ENCODE measurements around the gene DSE.

The DSE gene

DNA sequence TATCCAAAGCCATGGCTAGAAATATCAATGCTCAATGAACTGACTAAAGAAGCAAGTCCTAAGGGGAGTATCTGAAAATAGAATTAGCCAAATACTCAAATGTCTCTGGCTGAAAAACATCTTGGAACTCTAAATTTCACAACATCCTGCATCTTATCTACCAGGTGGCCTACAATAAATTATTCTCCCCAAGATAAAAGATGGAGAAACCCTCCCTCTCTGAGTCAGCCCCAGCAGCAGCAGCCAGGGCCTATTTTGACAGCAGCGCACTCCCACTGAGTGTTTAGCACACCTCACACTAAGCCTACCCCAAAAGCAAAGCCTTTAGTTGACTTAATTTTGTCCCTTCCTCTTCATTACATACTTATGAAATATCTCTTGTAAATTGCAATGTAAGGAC is 96.3 kb downstream of the DSE start:
- Histone ChIP-seq H3K79me2 (ENCODE audit: insufficient read depth, low read length) (no peaks in the 10 kb centered on the region), H3K4me1 (ENCODE audit: insufficient read depth, low read length) (peaks cover 10% of the 10 kb centered on the region), H3K36me3 (ENCODE audit: insufficient read depth, low read length) (no peaks in the 10 kb centered on the region), H3K9me3 (ENCODE audit: insufficient read depth, low read length, severe bottlenecking) (no peaks in the 10 kb centered on the region), H3K4me3 (ENCODE audit: low read depth in 1 of 2, low read length in 2 of 2) (no peak overlapping the region), H3K27ac (ENCODE audit: low read length) (no peak overlapping the region), H3K4me2 (ENCODE audit: insufficient read depth, low read length) (no peak overlapping the region), H3K27me3 (ENCODE audit: insufficient read depth, low read length, poor library complexity) (no peaks in the 10 kb centered on the region), H4K20me1 (ENCODE audit: insufficient read depth, low read length) (no peaks in the 10 kb centered on the region), H2AFZ (ENCODE audit: low read depth, low read length) (no peak overlapping the region), H3K9ac (ENCODE audit: low read depth, low read length) (no peak overlapping the region)
- ATAC-seq (ENCODE audit: insufficient read depth, low read depth) = no peak
- no peak for DNase-seq
- TF ChIP-seq, protein P1, sequence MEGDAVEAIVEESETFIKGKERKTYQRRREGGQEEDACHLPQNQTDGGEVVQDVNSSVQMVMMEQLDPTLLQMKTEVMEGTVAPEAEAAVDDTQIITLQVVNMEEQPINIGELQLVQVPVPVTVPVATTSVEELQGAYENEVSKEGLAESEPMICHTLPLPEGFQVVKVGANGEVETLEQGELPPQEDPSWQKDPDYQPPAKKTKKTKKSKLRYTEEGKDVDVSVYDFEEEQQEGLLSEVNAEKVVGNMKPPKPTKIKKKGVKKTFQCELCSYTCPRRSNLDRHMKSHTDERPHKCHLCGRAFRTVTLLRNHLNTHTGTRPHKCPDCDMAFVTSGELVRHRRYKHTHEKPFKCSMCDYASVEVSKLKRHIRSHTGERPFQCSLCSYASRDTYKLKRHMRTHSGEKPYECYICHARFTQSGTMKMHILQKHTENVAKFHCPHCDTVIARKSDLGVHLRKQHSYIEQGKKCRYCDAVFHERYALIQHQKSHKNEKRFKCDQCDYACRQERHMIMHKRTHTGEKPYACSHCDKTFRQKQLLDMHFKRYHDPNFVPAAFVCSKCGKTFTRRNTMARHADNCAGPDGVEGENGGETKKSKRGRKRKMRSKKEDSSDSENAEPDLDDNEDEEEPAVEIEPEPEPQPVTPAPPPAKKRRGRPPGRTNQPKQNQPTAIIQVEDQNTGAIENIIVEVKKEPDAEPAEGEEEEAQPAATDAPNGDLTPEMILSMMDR (IDR thresholded peaks at IDR 0.05; ENCODE audit: borderline replicate concordance, extremely low read depth, low read length, poor library complexity, severe bottlenecking) = no peak
- TF ChIP-seq EZH2 (IDR thresholded peaks at IDR 0.05; ENCODE audit: borderline replicate concordance, low read depth, low read length, severe bottlenecking) = no peak

DNA sequence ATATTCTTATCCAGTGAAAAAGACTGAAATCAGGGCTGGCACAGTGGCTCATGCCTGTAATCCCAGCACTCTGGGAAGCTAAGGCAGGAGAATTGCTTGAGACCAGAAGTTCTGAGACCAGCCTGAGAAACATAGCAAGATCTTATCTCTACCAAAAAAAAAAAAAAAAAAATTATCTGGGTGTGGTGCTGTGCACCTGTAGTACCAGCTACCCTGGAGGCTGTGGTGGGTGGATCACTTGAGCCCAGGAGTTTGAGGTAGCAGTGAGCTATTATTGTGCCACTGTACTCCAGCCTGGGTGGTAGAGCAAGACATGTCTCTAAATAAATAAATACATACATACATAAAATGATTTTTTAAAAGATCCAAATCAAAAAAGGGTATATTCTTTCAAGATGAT is 96.8 kb downstream of the DSE start:
- TF ChIP-seq, protein P1 (IDR thresholded peaks at IDR 0.05; ENCODE audit: borderline replicate concordance, extremely low read depth, low read length, poor library complexity, severe bottlenecking) = no peak
- no peak for TF ChIP-seq EZH2 (IDR thresholded peaks at IDR 0.05; ENCODE audit: borderline replicate concordance, low read depth, low read length, severe bottlenecking)
- DNase-seq (no peak), ATAC-seq (ENCODE audit: insufficient read depth, low read depth) (no peak)
- H4K20me1 ChIP-seq (ENCODE audit: insufficient read depth, low read length) = no peaks in the 10 kb centered on the region
- no peaks in the 10 kb centered on the region for H3K79me2 ChIP-seq (ENCODE audit: insufficient read depth, low read length)
- peaks cover 9% of the 10 kb centered on the region for H3K4me1 ChIP-seq (ENCODE audit: insufficient read depth, low read length)
- H3K9ac ChIP-seq (ENCODE audit: low read depth, low read length) = no peak overlapping the region
- H3K4me2 ChIP-seq (ENCODE audit: insufficient read depth, low read length) = no peak overlapping the region
- no peaks in the 10 kb centered on the region for H3K9me3 ChIP-seq (ENCODE audit: insufficient read depth, low read length, severe bottlenecking)
- no peaks in the 10 kb centered on the region for H3K27me3 ChIP-seq (ENCODE audit: insufficient read depth, low read length, poor library complexity)
- no peaks in the 10 kb centered on the region for H3K36me3 ChIP-seq (ENCODE audit: insufficient read depth, low read length)
- H3K4me3 ChIP-seq (ENCODE audit: low read depth in 1 of 2, low read length in 2 of 2) = no peak overlapping the region
- H3K27ac ChIP-seq (ENCODE audit: low read length) = no peak overlapping the region
- no peak overlapping the region for H2AFZ ChIP-seq (ENCODE audit: low read depth, low read length)

DNA sequence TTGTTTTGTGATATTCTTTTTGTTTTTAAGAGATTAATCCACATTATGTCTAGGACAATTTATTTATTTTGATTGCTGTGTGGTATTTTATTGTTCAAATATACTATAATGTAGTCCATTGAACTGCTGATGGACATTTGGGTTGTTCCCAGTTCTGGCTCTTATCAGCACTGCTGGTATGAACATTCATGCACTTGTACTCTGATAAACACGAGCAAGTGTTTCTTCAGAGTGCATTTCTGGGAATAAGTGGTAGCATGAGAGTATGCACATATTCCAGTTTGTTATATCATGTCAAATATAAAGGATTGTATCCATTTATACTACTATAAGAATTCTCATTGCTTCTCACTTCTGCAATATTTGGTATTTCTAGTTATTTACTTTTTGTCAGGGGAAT is 97.5 kb downstream of the DSE start:
- TF ChIP-seq, protein P1 (IDR thresholded peaks at IDR 0.05; ENCODE audit: borderline replicate concordance, extremely low read depth, low read length, poor library complexity, severe bottlenecking) = no peak
- TF ChIP-seq EZH2 (IDR thresholded peaks at IDR 0.05; ENCODE audit: borderline replicate concordance, low read depth, low read length, severe bottlenecking) = no peak
- no peak overlapping the region for H3K27ac ChIP-seq (ENCODE audit: low read length)
- no peaks in the 10 kb centered on the region for H3K27me3 ChIP-seq (ENCODE audit: insufficient read depth, low read length, poor library complexity)
- no peaks in the 10 kb centered on the region for H3K36me3 ChIP-seq (ENCODE audit: insufficient read depth, low read length)
- H4K20me1 ChIP-seq (ENCODE audit: insufficient read depth, low read length) = no peaks in the 10 kb centered on the region
- no peak for DNase-seq
- H3K9ac ChIP-seq (ENCODE audit: low read depth, low read length) = no peak overlapping the region
- no peak overlapping the region for H3K4me2 ChIP-seq (ENCODE audit: insufficient read depth, low read length)
- ATAC-seq (ENCODE audit: insufficient read depth, low read depth) = no peak
- peaks cover 2% of the 10 kb centered on the region for H3K4me1 ChIP-seq (ENCODE audit: insufficient read depth, low read length)
- H3K79me2 ChIP-seq (ENCODE audit: insufficient read depth, low read length) = no peaks in the 10 kb centered on the region
- no peak overlapping the region for H2AFZ ChIP-seq (ENCODE audit: low read depth, low read length)
- H3K4me3 ChIP-seq (ENCODE audit: low read depth in 1 of 2, low read length in 2 of 2) = no peak overlapping the region
- H3K9me3 ChIP-seq (ENCODE audit: insufficient read depth, low read length, severe bottlenecking) = no peaks in the 10 kb centered on the region

DNA sequence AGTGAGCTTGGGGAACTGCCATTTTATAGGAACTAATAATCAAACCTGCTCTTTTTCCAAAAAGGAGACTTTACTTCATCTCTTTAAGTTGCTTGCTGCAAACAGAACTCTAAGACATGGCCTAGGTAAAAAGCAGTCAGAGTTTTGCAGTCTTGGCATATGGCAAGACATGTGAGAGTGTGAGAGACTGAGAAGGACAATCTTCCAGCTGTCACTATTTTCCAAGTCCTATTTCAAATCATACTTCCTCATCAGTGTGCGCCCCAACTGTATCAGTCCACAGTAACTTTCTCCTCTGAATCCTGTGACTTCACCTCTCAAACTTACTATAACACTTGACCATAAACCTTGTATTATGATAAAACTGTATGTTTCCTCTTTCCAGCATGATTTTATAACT is 100.8 kb downstream of the DSE start:
- DNase-seq (no peak), ATAC-seq (ENCODE audit: insufficient read depth, low read depth) (no peak)
- no peaks in the 10 kb centered on the region for H3K27me3 ChIP-seq (ENCODE audit: insufficient read depth, low read length, poor library complexity)
- H3K9me3 ChIP-seq (ENCODE audit: insufficient read depth, low read length, severe bottlenecking) = no peaks in the 10 kb centered on the region
- H3K9ac ChIP-seq (ENCODE audit: low read depth, low read length) = no peak overlapping the region
- H3K79me2 ChIP-seq (ENCODE audit: insufficient read depth, low read length) = no peaks in the 10 kb centered on the region
- H4K20me1 ChIP-seq (ENCODE audit: insufficient read depth, low read length) = no peaks in the 10 kb centered on the region
- no peak overlapping the region for H3K4me2 ChIP-seq (ENCODE audit: insufficient read depth, low read length)
- TF ChIP-seq EZH2 (IDR thresholded peaks at IDR 0.05; ENCODE audit: borderline replicate concordance, low read depth, low read length, severe bottlenecking) = no peak
- TF ChIP-seq, protein P1 (IDR thresholded peaks at IDR 0.05; ENCODE audit: borderline replicate concordance, extremely low read depth, low read length, poor library complexity, severe bottlenecking) = no peak
- H3K4me3 ChIP-seq (ENCODE audit: low read depth in 1 of 2, low read length in 2 of 2) = no peak overlapping the region
- 0 out of 2 replicates have a peak overlapping the region, but pooled peaks have one; percentile 18 for H2AFZ ChIP-seq (ENCODE audit: low read depth, low read length)
- H3K36me3 ChIP-seq (ENCODE audit: insufficient read depth, low read length) = no peaks in the 10 kb centered on the region
- no peak overlapping the region for H3K27ac ChIP-seq (ENCODE audit: low read length)
- H3K4me1 ChIP-seq (ENCODE audit: insufficient read depth, low read length) = peaks cover 24% of the 10 kb centered on the region
